Parathyroid adenoma (tissue), 2 donors: ENCODE data around the gene TUBGCP3.
"Not testable (repeated sequence)": the region's sequence is repeated elsewhere in the genome, so short reads cannot be mapped to it uniquely, and the experiment has no call there.

ENCODE experiments used
- H2AFZ ChIP-seq: fragments of 300-600 bp; sonication (generic); one replicate; pipeline ENCODE4 v1.7.0; 2017; ENCODE audit warnings: antibody characterized with exemption, mild to moderate bottlenecking
- H3K27ac ChIP-seq: fragments of 300-600 bp; sonication (generic); one replicate; pipeline ENCODE4 v1.7.0; 2017
- H3K27me3 ChIP-seq: fragments of 300-600 bp; sonication (generic); one replicate; pipeline ENCODE4 v1.7.0; 2017; ENCODE audit warnings: low read length; ENCODE audit not compliant: control insufficient read depth, insufficient read depth
- H3K36me3 ChIP-seq: fragments of 300-600 bp; sonication (generic); one replicate; pipeline ENCODE4 v1.7.0; 2017; ENCODE audit warnings: low read length; ENCODE audit not compliant: control insufficient read depth, insufficient read depth
- H3K4me1 ChIP-seq: fragments of 300-600 bp; sonication (generic); one replicate; pipeline ENCODE4 v1.7.0; 2017; ENCODE audit warnings: control low read depth
- H3K4me2 ChIP-seq: fragments of 300-600 bp; sonication (generic); one replicate; pipeline ENCODE4 v1.7.0; 2017; ENCODE audit warnings: low read length
- H3K4me3 ChIP-seq: fragments of 300-600 bp; sonication (generic); one replicate; pipeline ENCODE4 v1.7.0; 2017; ENCODE audit warnings: low read depth, low read length
- H3K79me2 ChIP-seq: fragments of 300-600 bp; sonication (generic); one replicate; pipeline ENCODE4 v1.7.0; 2017; ENCODE audit warnings: control low read depth
- H3K9ac ChIP-seq: fragments of 300-600 bp; sonication (generic); one replicate; pipeline ENCODE4 v1.7.0; 2017; ENCODE audit warnings: mild to moderate bottlenecking
- H3K9me3 ChIP-seq: fragments of 300-600 bp; sonication (generic); one replicate; pipeline ENCODE4 v1.7.0; 2017; ENCODE audit warnings: low read length; ENCODE audit not compliant: control insufficient read depth
- CTCF ChIP-seq: fragments of 300-600 bp; sonication (generic); IDR thresholded peaks from one replicate; pipeline ENCODE4 v1.7.0; 2017; ENCODE audit warnings: antibody characterized with exemption, mild to moderate bottlenecking
- donor health status: primary hyperparathyroidism.

Gene TUBGCP3

DNA sequence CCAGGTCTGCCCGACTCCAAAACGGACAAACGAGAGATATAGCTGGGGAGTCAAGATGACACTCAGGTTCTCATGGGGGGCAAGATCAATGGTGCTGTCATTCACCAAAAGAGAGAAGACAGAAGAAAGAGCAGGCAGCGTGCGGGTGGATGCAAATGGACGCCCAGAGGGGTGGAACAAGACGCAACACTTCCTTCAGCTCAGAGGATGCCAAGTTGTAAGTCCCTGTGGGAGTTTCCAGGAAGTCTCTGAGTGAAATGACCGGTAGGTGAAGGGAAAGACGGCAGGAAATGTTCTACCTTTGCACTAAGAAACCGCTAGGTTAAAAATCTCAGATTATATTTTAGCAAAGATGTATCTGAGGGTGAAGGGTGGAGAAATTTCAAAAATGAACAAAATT, 26.5 kb downstream of the TUBGCP3 start:
- no peak overlapping the region for H3K4me2 ChIP-seq
- no peaks in the 10 kb centered on the region for H3K27me3 ChIP-seq
- no peaks in the 10 kb centered on the region for H3K9me3 ChIP-seq
- no peak overlapping the region for H3K9ac ChIP-seq
- TF ChIP-seq CTCF: no peak
- no peak overlapping the region for H3K4me3 ChIP-seq
- no peaks in the 10 kb centered on the region for H3K36me3 ChIP-seq
- no peak overlapping the region for H3K27ac ChIP-seq
- H2AFZ ChIP-seq: no peak overlapping the region
- no peaks in the 10 kb centered on the region for H3K4me1 ChIP-seq
- peaks cover 9% of the 10 kb centered on the region for H3K79me2 ChIP-seq

GRCh38 chr13:112558696-112559418, 29.1 kb downstream of the TUBGCP3 start:
- no peak overlapping the region for H3K27ac ChIP-seq
- H3K36me3 ChIP-seq: no peaks in the 10 kb centered on the region
- no peak for TF ChIP-seq CTCF

DNA sequence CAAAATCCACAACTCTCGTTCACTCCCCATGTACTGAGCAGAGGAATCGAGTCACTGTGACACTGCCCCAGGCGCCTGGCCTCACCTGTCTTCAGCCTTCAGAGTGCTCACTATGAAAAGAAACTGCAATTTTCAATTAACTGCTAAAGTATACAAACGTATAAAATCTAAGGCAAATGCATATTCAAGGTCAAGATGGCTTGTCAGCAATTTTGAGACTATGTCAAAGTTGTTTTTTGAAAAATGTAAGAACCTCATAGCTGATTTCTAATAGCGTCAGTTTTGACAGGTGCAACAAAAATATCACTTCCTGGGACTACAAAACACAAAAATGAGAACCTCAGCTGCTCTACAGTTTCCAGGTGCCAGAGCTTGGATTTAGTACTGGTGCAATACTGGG, 31.4 kb downstream of the TUBGCP3 start:
- no peak overlapping the region for H3K27ac ChIP-seq
- H3K27me3 ChIP-seq: no peaks in the 10 kb centered on the region
- H3K79me2 ChIP-seq: peaks cover 5% of the 10 kb centered on the region
- H3K4me3 ChIP-seq: no peak overlapping the region
- no peak overlapping the region for H2AFZ ChIP-seq
- no peaks in the 10 kb centered on the region for H3K4me1 ChIP-seq
- TF ChIP-seq CTCF: no peak
- H3K36me3 ChIP-seq: no peaks in the 10 kb centered on the region
- no peak overlapping the region for H3K9ac ChIP-seq
- no peaks in the 10 kb centered on the region for H3K9me3 ChIP-seq
- no peak overlapping the region for H3K4me2 ChIP-seq

More at GRCh38 chr13:112558696-112559418, 29.1 kb downstream of the TUBGCP3 start:
- no peaks in the 10 kb centered on the region for H3K27me3 ChIP-seq
- no peak overlapping the region for H2AFZ ChIP-seq
- H3K4me2 ChIP-seq: no peak overlapping the region
- H3K79me2 ChIP-seq: peaks cover 9% of the 10 kb centered on the region
- no peak overlapping the region for H3K4me3 ChIP-seq
- H3K4me1 ChIP-seq: no peaks in the 10 kb centered on the region
- H3K9me3 ChIP-seq: no peaks in the 10 kb centered on the region
- no peak overlapping the region for H3K9ac ChIP-seq

GRCh38 chr13:112554214-112554850, 33.6 kb downstream of the TUBGCP3 start:
- H3K9ac ChIP-seq: no peak overlapping the region
- no peaks in the 10 kb centered on the region for H3K36me3 ChIP-seq
- no peak overlapping the region for H3K4me3 ChIP-seq
- H3K27ac ChIP-seq: no peak overlapping the region
- no peaks in the 10 kb centered on the region for H3K79me2 ChIP-seq
- H3K27me3 ChIP-seq: no peaks in the 10 kb centered on the region
- no peak overlapping the region for H3K4me2 ChIP-seq
- no peak overlapping the region for H2AFZ ChIP-seq
- H3K9me3 ChIP-seq: no peaks in the 10 kb centered on the region
- no peaks in the 10 kb centered on the region for H3K4me1 ChIP-seq
- TF ChIP-seq CTCF: no peak

- not testable (repeated sequence) for H3K4me1 ChIP-seq, H2AFZ ChIP-seq, H3K27ac ChIP-seq, H3K4me2 ChIP-seq, H3K79me2 ChIP-seq, H3K9ac ChIP-seq, H3K4me3 ChIP-seq, H3K27me3 ChIP-seq, H3K36me3 ChIP-seq, H3K9me3 ChIP-seq
Observed at GRCh38 chr13:112548975-112549374, 39.0 kb downstream of the TUBGCP3 start.
